BE2C (cell line): ENCODE measurements around the gene TMEM178B.
"Not testable (repeated sequence)": the region's sequence is repeated elsewhere in the genome, so short reads cannot be mapped to it uniquely, and the experiment has no call there.

Experiments used
- DNase-seq: peaks from one replicate; pipeline ENCODE4 v3.0.0-alpha.2; 2020
- H3K27me3 ChIP-seq: fragments of 250-450 bp; sonication (Bioruptor Pico); 2 replicates; pipeline ENCODE4 v1.5.1; 2020; ENCODE audit warnings: mild to moderate bottlenecking
- H3K36me3 ChIP-seq: fragments of 250-450 bp; sonication (Bioruptor Pico); 2 replicates; pipeline ENCODE4 v1.5.1; 2020; ENCODE audit warnings: mild to moderate bottlenecking
- H3K4me1 ChIP-seq: fragments of 250-450 bp; sonication (Bioruptor Pico); 2 replicates; pipeline ENCODE4 v1.5.1; 2020
- H3K4me3 ChIP-seq: 2 replicates; pipeline ENCODE4 v1.5.1; 2011; ENCODE audit warnings: low read depth, low read length
- H3K9me3 ChIP-seq: fragments of 250-450 bp; sonication (Bioruptor Pico); 2 replicates; pipeline ENCODE4 v1.5.1; 2020
- TF ChIP-seq, protein P1 (sequence below): IDR thresholded peaks from 2 replicates; pipeline ENCODE4 v1.5.1; 2012; ENCODE audit warnings: mild to moderate bottlenecking, low read depth, low read length

Gene TMEM178B

DNA sequence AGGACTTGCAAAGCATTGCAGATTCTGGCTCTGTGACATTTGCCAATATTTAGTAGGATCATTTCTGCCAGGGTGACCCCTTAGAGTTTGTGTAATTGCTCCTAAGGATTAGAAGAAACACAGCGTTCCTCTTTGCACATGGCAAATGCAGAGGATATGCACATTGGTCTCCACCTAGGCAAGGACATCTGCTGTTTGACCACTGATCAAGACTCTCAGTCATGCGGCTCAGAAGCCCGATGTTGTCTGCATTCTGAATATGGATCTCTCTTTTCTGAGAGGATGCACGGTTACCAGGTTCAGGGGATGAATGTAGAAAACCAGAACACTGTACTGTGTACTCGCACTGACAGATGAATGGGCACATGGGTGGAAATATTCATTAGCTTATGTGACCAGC, 296.8 kb downstream of the TMEM178B start:
- TF ChIP-seq, protein P1, sequence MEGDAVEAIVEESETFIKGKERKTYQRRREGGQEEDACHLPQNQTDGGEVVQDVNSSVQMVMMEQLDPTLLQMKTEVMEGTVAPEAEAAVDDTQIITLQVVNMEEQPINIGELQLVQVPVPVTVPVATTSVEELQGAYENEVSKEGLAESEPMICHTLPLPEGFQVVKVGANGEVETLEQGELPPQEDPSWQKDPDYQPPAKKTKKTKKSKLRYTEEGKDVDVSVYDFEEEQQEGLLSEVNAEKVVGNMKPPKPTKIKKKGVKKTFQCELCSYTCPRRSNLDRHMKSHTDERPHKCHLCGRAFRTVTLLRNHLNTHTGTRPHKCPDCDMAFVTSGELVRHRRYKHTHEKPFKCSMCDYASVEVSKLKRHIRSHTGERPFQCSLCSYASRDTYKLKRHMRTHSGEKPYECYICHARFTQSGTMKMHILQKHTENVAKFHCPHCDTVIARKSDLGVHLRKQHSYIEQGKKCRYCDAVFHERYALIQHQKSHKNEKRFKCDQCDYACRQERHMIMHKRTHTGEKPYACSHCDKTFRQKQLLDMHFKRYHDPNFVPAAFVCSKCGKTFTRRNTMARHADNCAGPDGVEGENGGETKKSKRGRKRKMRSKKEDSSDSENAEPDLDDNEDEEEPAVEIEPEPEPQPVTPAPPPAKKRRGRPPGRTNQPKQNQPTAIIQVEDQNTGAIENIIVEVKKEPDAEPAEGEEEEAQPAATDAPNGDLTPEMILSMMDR: no peak
- H3K4me1 ChIP-seq: peaks cover 3% of the 10 kb centered on the region; the same call in 1 of the 2 replicates
- H3K4me3 ChIP-seq: no peak overlapping the region

DNA sequence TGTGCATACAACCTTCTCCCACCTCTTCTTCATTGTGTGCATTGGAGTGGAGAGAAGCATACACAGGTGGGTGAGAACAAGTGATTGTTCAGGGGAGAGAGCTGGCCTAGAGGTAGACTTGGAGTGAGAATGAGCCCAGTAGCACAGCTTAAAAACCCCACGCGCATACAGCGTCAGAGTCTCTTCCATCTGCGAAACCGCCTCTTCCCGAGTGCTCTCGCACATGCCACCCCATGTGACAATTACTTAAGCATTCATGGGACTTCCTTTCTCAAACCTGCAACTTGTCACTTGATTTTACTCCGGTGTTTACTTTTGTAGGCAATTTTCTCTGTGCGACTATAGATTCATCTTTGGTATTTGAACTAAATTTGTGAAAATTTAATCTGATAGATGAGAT, 300.6 kb downstream of the TMEM178B start:
- TF ChIP-seq, protein P1: no peak
- no peaks in the 10 kb centered on the region for H3K9me3 ChIP-seq
- no peak for DNase-seq
- H3K27me3 ChIP-seq: no peaks in the 10 kb centered on the region
- H3K4me3 ChIP-seq: no peak overlapping the region
- no peaks in the 10 kb centered on the region for H3K36me3 ChIP-seq
- no peaks in the 10 kb centered on the region for H3K4me1 ChIP-seq

More for the DNA sequence above, 296.8 kb downstream of the TMEM178B start:
- DNase-seq: no peak
- Histone ChIP-seq H3K27me3 (no peaks in the 10 kb centered on the region), H3K36me3 (no peaks in the 10 kb centered on the region; the same call in 1 of the 2 replicates), H3K9me3 (no peaks in the 10 kb centered on the region)

DNA sequence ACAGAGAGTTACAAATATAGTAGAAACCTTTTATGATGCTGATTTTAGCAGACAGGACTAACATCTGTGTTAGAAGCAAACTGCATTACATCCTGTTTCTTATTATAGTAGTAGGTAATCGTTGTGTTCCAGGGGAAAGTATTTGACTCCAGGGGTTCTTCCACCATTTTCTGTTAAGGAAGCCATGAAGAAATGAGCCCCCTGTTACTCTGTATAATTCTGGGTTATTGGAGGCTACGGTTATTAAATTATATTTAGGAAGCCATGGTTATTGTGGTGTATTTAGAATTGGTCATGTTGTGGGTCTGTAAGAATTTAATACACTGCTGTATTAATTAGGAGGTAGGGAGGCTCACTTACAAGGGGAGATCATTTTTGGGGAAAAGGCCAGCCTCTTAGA, 301.6 kb downstream of the TMEM178B start:
- TF ChIP-seq, protein P1: no peak
- DNase-seq: no peak
- Histone ChIP-seq H3K27me3 (no peaks in the 10 kb centered on the region), H3K36me3 (no peaks in the 10 kb centered on the region), H3K9me3 (no peaks in the 10 kb centered on the region), H3K4me3 (no peak overlapping the region), H3K4me1 (no peaks in the 10 kb centered on the region)

DNA sequence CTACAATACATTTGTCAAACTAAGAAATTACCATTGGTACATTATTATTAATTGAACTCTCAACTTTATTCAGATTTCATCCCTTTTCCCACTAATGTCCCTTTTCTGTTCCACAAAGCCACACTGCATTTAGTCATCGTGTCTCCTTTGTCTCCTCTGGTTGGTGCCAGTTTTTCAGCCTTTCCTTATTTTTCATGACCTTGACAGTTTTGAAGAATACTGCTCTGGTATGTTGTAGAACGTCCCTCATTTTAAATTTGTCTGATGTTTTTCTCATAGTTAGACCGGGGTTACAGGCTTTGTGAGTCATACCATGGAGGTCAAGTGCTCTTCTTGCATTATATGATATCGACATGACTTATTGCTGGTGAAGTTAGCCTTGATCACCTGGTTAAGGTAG, 304.0 kb downstream of the TMEM178B start:
- Histone ChIP-seq H3K4me1 (no peaks in the 10 kb centered on the region), H3K9me3 (no peaks in the 10 kb centered on the region), H3K27me3 (no peaks in the 10 kb centered on the region), H3K36me3 (no peaks in the 10 kb centered on the region), H3K4me3 (no peak overlapping the region)
- TF ChIP-seq, protein P1: no peak
- no peak for DNase-seq

DNA sequence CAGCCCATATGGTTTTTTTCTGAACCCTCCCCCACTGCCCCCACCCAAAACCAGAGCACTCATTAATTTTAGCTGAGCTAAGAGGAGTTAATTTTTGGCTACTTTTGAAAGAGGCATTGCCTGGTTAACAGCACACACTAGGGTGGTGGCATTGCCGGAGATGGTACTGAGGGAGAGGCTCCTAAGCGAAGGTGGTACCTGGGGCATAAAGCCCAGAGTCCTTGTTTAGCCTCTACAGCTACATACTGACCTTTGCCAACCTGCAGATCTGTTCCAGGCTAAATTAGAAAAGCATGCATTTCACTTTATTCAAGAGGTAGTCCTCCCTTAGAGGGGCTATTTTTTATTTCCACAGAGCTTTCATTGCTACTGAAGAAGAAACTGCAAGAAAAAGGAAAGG, 304.5 kb downstream of the TMEM178B start:
- TF ChIP-seq, protein P1: no peak

DNA sequence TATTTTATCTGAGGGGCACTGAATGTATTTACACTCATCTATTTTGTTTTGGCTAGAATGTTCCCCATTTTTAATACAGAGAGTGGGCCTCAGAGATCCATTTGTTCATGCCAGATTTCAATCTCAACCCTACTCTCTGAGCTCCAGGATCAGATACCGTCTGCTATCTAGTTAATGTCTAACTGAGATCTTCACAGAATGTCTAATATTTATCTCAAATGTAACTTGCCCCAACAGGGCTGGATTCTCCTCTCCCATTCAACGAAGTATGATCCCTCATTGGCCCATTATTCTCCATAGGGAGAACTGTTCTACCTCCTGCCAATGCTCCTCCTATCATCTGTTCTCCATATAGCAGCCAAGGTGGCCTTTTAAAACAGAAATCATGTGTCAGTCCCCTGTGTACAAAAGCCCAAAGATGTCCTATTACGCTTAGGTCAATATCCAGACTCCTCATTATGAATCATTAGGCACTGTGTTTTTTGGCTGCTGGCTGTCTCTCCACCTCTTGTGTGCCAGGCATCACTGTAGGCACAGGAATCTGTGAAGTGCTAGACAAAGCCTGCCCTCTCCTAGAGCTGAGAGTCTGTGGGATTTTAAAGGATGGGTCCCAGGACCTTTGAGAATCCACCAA, 308.0 kb downstream of the TMEM178B start:
- Histone ChIP-seq H3K4me3 (no peak overlapping the region), H3K36me3 (no peaks in the 10 kb centered on the region)
- TF ChIP-seq, protein P1: no peak

More for the DNA sequence above, 304.5 kb downstream of the TMEM178B start:
- H3K4me3 ChIP-seq: no peak overlapping the region
- DNase-seq: no peak
- no peaks in the 10 kb centered on the region for H3K4me1 ChIP-seq
- no peaks in the 10 kb centered on the region for H3K36me3 ChIP-seq
- H3K9me3 ChIP-seq: no peaks in the 10 kb centered on the region
- no peaks in the 10 kb centered on the region for H3K27me3 ChIP-seq

DNA sequence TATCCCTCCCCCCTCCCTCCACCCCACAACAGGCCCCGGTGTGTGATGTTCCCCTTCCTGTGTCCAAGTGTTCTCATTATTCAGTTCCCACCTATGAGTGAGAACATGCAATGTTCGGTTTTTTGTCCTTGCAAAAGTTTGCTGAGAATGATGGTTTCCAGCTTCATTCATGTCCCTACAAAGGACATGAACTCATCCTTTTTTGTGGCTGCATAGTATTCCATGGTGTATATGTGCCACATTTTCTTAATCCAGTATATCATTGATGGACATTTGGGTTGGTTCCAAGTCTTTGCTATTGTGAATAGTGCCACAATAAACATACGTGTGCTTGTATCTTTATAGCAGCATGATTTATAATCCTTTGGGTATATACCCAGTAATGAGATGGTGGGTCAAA, 309.5 kb downstream of the TMEM178B start:
- H3K4me1 ChIP-seq, H3K9me3 ChIP-seq, H3K4me3 ChIP-seq, H3K36me3 ChIP-seq, H3K27me3 ChIP-seq, DNase-seq: not testable (repeated sequence)

More for the DNA sequence above, 308.0 kb downstream of the TMEM178B start:
- no peak for DNase-seq
- no peaks in the 10 kb centered on the region for H3K4me1 ChIP-seq
- no peaks in the 10 kb centered on the region for H3K27me3 ChIP-seq
- H3K9me3 ChIP-seq: no peaks in the 10 kb centered on the region
